Measurements from ENCODE around the gene FXYD7. TPM values are rescaled to one million over a fixed set of nuclear protein-coding genes. Genes with fewer than 3 reads are reported as not detected.
A peak's percentile ranks its signal among the peaks of the same experiment; 100 is the strongest.

The FXYD7 gene
- total and polyA plus RNA-seq, 2 of the 13 experiments (the other 11 are each of a cell fraction or from before 2014, with no cell fraction given) = 0.55 TPM; not detected in 1

DNA sequence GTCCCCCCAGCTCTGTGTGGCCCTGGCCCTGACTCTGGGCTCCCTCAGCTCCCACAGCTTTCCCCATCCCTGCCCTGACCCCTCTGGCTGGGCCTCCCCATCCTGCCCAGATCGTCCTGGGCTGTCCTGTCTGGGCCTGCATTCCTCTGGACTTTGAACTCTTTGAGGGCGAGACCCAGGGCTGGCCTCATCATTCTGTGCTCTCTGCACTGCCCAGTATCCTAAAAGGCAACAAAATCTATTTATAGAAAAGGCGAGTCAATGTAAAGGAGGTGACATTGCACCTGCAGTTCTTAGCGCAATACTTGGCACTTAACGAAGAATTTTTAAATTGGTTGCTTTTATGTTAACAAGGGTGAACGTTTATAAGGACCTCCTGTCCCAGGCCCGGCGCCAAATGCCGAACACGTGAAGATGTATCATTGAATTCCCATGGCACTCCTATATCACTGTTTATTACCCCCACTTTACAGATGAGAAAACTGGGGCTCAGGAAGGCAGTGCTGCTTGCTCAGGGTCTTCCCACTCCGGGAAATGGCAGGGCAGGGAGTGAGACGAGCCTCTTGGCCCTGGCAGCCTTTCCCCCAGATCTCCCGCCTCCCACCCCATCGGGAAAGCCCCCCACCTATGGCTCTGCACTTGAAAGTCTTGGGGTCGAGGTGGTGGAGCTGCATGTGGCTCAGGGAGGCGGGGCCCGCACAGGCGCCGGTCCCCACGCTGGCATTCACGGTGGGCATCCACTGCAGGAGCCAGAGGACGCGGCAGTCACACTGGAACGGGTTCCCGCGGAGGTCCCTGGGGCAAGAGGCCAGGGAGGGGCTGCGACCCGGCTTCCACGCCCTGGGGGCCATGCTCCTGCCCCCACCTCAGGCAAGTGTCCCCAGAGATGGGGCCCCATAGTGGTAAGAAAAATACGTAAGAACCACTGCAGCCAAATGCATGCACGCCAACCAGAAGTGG is 12.0 kb upstream of the FXYD7 start (continued):
- TF ChIP-seq U2AF2 (IDR thresholded peaks at IDR 0.05; ENCODE audit: low read depth, low read length) (no peak), STAT5B (CRISPR knock-in tag; IDR thresholded peaks at IDR 0.05) (no peak), ZSCAN29 (CRISPR knock-in tag; conservative IDR thresholded peaks at IDR 0.05) (no peak), ELF1 (CRISPR knock-in tag; IDR thresholded peaks at IDR 0.05) (no peak), MAFG (CRISPR knock-in tag; IDR thresholded peaks at IDR 0.05) (no peak; the same call in 1 of the 2 replicates), NFIC (IDR thresholded peaks at IDR 0.05; ENCODE audit: low read length) (no peak), RAD51 (IDR thresholded peaks at IDR 0.05; ENCODE audit: borderline replicate concordance) (no peak), STAG1 (CRISPR knock-in tag; IDR thresholded peaks at IDR 0.05) (no peak), HNRNPH1 (optimal IDR thresholded peaks at IDR 0.05; ENCODE audit: low read depth, low read length) (peak; percentile 78)
- TF ChIP-seq, protein P1, sequence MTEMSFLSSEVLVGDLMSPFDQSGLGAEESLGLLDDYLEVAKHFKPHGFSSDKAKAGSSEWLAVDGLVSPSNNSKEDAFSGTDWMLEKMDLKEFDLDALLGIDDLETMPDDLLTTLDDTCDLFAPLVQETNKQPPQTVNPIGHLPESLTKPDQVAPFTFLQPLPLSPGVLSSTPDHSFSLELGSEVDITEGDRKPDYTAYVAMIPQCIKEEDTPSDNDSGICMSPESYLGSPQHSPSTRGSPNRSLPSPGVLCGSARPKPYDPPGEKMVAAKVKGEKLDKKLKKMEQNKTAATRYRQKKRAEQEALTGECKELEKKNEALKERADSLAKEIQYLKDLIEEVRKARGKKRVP (CRISPR knock-in tag; IDR thresholded peaks at IDR 0.05) = no peak
- TF ChIP-seq, protein P2, sequence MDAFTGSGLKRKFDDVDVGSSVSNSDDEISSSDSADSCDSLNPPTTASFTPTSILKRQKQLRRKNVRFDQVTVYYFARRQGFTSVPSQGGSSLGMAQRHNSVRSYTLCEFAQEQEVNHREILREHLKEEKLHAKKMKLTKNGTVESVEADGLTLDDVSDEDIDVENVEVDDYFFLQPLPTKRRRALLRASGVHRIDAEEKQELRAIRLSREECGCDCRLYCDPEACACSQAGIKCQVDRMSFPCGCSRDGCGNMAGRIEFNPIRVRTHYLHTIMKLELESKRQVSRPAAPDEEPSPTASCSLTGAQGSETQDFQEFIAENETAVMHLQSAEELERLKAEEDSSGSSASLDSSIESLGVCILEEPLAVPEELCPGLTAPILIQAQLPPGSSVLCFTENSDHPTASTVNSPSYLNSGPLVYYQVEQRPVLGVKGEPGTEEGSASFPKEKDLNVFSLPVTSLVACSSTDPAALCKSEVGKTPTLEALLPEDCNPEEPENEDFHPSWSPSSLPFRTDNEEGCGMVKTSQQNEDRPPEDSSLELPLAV (CRISPR knock-in tag; conservative IDR thresholded peaks at IDR 0.05; ENCODE audit: low read depth) = no peak
- TF ChIP-seq, protein P3, sequence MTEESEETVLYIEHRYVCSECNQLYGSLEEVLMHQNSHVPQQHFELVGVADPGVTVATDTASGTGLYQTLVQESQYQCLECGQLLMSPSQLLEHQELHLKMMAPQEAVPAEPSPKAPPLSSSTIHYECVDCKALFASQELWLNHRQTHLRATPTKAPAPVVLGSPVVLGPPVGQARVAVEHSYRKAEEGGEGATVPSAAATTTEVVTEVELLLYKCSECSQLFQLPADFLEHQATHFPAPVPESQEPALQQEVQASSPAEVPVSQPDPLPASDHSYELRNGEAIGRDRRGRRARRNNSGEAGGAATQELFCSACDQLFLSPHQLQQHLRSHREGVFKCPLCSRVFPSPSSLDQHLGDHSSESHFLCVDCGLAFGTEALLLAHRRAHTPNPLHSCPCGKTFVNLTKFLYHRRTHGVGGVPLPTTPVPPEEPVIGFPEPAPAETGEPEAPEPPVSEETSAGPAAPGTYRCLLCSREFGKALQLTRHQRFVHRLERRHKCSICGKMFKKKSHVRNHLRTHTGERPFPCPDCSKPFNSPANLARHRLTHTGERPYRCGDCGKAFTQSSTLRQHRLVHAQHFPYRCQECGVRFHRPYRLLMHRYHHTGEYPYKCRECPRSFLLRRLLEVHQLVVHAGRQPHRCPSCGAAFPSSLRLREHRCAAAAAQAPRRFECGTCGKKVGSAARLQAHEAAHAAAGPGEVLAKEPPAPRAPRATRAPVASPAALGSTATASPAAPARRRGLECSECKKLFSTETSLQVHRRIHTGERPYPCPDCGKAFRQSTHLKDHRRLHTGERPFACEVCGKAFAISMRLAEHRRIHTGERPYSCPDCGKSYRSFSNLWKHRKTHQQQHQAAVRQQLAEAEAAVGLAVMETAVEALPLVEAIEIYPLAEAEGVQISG (CRISPR knock-in tag; IDR thresholded peaks at IDR 0.05) = peak; percentile 48; the same call in 1 of the 2 replicates
- TF ChIP-seq, protein P4, sequence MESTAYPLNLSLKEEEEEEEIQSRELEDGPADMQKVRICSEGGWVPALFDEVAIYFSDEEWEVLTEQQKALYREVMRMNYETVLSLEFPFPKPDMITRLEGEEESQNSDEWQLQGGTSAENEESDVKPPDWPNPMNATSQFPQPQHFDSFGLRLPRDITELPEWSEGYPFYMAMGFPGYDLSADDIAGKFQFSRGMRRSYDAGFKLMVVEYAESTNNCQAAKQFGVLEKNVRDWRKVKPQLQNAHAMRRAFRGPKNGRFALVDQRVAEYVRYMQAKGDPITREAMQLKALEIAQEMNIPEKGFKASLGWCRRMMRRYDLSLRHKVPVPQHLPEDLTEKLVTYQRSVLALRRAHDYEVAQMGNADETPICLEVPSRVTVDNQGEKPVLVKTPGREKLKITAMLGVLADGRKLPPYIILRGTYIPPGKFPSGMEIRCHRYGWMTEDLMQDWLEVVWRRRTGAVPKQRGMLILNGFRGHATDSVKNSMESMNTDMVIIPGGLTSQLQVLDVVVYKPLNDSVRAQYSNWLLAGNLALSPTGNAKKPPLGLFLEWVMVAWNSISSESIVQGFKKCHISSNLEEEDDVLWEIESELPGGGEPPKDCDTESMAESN (CRISPR knock-in tag; conservative IDR thresholded peaks at IDR 0.05) = no peak
- TF ChIP-seq, protein P5, sequence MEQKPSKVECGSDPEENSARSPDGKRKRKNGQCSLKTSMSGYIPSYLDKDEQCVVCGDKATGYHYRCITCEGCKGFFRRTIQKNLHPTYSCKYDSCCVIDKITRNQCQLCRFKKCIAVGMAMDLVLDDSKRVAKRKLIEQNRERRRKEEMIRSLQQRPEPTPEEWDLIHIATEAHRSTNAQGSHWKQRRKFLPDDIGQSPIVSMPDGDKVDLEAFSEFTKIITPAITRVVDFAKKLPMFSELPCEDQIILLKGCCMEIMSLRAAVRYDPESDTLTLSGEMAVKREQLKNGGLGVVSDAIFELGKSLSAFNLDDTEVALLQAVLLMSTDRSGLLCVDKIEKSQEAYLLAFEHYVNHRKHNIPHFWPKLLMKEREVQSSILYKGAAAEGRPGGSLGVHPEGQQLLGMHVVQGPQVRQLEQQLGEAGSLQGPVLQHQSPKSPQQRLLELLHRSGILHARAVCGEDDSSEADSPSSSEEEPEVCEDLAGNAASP (CRISPR knock-in tag; IDR thresholded peaks at IDR 0.05; ENCODE audit: borderline replicate concordance) = peak; percentile 35; the same call in 1 of the 2 replicates

Measured in HepG2 (cell line).